ENCODE results near the gene HEG1.
A peak's percentile ranks its signal among the peaks of the same experiment; 100 is the strongest.
"Not testable (repeated sequence)": the region's sequence is repeated elsewhere in the genome, so short reads cannot be mapped to it uniquely, and the experiment has no call there.

The HEG1 gene, protein sequence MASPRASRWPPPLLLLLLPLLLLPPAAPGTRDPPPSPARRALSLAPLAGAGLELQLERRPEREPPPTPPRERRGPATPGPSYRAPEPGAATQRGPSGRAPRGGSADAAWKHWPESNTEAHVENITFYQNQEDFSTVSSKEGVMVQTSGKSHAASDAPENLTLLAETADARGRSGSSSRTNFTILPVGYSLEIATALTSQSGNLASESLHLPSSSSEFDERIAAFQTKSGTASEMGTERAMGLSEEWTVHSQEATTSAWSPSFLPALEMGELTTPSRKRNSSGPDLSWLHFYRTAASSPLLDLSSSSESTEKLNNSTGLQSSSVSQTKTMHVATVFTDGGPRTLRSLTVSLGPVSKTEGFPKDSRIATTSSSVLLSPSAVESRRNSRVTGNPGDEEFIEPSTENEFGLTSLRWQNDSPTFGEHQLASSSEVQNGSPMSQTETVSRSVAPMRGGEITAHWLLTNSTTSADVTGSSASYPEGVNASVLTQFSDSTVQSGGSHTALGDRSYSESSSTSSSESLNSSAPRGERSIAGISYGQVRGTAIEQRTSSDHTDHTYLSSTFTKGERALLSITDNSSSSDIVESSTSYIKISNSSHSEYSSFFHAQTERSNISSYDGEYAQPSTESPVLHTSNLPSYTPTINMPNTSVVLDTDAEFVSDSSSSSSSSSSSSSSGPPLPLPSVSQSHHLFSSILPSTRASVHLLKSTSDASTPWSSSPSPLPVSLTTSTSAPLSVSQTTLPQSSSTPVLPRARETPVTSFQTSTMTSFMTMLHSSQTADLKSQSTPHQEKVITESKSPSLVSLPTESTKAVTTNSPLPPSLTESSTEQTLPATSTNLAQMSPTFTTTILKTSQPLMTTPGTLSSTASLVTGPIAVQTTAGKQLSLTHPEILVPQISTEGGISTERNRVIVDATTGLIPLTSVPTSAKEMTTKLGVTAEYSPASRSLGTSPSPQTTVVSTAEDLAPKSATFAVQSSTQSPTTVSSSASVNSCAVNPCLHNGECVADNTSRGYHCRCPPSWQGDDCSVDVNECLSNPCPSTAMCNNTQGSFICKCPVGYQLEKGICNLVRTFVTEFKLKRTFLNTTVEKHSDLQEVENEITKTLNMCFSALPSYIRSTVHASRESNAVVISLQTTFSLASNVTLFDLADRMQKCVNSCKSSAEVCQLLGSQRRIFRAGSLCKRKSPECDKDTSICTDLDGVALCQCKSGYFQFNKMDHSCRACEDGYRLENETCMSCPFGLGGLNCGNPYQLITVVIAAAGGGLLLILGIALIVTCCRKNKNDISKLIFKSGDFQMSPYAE (N-terminal part only)
- 24.3 to 75.8 reads per million in 2 experiments for total RNA-seq

DNA sequence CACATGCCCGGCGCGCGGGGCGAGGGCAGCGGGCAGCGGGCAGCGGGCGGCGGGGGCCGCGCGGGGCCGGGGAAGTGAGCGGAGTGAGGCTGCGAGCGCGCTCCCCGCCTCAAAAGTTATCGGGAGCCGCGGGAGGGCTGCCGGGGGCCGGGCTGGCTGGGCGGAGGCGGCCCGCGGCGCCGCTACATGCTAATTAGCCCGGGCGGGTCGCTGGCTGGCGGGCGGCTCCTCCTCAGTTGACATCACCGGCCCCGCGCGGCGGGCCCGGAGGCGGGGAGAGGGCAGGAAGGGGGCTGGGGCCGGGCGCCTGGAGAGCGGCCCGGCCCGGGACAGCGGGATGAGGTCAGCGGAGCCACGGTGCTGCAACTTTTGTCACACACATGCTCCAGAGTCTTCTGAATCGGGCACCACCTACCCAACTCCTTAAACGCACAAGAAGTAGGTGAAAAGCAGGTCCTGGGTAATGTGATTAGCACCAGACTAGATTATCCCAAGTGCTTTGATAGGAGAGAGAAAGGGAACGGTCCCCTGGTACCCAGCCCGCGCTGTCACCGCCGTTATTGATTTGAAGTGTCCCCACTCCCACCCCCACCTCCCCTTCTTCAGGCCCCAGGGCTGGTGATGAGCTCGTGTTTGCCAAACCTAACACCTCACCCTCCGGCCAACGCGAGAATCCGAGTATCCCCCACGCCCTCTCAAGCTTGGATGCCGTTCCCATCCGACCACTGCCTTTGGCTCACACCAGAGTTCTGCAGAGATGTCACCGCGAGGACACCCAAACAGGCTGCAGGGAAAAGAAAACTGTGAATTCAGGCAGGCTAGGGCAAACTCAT lies at the start of gene HEG1:
Gene HEG1, minus strand, starts transcription at position 85 of the 833 bp plus-strand sequence. CDS start 107 bp downstream, outside the sequence.
- DNase-seq (ENCODE audit: low read depth), result peak; percentile 59

DNA sequence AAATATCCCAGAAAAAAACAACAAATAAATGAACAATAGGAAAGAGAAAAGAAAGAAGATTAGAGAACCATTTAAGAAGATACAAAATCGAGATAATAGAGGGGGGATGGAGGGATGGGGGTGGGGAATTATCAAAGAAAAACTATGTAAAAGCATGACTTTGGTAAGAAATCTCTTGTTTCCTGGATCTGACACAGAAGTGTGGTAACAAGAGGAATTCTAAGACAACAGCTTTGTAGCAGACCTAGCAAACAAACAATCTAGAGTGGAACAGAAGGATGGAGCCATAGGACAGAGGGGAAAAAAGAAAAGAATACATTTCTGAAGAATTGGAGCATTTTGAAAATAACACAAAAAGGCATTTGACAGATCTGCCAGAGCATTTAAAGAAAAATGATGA lies 49.3 kb upstream of the HEG1 start:
- no peak for DNase-seq (ENCODE audit: low read depth)

DNA sequence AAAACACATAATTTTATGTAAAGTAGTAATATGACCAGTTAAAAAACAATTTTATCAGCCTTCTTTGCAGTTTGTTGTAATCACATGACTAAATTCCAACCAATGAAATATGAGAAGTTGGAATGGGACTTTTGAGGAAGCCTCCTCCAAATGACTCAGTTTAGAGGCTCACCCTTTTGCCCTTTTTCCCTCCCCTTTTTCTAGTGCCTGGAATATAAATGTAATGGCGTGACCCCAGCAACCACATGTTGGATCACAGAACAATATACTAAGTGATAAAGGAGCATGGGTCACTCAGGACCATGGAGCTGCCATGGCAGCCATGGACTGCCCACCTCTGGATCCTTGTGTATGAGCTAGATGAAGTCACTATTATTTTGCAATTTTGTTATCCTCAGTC lies 48.8 kb upstream of the HEG1 start:
- DNase-seq (ENCODE audit: low read depth), result no peak

DNA sequence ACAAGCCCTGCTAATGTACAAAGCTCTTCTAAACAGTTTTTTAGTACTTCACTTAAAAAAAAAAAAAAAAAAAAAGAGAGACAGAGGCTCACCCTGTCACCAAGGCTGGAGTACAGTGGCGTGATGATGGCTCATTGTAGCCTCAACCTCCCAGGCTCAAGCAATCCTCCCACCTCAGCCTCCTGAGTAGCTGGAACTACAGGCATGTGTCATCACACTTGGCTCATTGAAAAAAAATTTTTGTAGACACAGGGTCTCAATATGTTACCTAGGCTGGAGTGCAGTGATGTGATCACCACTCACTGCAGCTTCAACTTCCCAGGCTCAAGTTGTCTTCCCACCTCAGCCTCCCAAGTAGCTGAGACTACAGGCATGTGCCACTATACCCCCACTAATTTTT lies 47.6 kb upstream of the HEG1 start:
- no peak for DNase-seq (ENCODE audit: low read depth)

DNA sequence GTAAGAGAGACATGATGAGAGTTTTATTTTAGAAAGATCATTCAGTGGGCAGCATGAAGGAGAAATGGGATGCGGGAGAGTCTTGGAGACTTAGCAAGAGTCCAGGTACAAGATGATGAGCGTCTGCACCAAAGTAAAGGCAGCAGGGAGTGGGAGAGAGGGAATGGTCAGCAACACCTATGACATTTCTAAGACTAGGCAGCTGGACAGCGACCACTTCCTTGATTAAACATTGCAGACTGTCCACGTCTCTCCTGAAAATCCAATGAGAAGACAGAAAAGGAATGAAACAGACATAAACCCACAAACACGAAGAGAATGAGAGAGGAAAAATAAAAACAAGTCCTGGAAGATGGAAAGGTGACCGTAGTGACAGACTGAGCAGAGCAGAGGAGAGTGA lies 46.7 kb upstream of the HEG1 start:
- DNase-seq (ENCODE audit: low read depth), result no peak

DNA sequence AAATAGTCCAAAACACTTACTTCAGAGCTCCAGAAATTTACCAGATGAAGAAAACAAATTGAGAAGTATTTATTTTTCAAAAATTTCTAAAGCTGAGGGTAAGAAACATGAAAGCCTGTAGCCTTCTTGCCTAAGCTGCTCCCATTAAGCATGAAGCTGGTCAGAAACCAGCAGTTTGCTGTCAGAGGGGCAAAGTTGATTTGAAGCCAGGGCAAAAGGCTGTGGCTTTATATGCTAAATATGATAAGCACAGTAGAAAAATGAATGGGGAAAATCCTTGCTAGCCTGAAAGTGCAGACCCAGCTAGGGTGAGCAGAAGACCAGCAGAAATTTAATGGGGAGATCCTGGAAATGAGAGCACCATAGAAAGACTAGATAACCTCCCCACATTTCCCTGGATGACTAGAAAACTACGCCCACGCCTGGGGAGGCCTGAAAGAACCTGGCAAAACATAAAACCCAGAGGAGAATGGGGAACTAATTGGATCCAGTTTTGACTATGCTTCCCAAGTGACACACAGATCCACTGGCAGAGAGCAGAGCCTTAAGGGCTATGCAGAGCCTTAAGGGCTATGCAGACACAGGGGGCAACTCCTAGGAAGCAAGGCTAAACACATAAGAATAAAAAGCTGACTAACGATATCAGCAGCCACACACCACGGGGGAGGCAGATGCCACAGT lies 43.0 kb upstream of the HEG1 start:
- DNase-seq (ENCODE audit: low read depth), result no peak

DNA sequence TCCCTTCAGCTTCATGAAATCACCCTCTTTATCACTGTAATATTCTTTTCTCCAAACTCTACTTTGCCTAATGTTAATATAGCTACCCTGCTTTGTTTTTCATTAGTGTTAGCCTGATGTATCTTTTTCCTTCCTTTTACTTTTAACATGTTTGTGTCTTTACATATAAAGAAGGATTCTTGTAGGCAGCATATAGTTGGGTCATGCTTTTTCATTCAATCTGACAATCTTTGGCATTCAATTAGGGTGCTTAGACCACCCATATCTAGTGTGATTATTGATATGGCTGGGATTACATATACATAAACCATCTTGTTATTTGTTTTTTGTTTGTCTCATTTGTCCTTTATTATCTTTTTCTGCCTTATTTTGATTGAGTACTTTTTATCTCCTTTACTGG lies 34.9 kb upstream of the HEG1 start:
- DNase-seq (ENCODE audit: low read depth), result no peak

DNA sequence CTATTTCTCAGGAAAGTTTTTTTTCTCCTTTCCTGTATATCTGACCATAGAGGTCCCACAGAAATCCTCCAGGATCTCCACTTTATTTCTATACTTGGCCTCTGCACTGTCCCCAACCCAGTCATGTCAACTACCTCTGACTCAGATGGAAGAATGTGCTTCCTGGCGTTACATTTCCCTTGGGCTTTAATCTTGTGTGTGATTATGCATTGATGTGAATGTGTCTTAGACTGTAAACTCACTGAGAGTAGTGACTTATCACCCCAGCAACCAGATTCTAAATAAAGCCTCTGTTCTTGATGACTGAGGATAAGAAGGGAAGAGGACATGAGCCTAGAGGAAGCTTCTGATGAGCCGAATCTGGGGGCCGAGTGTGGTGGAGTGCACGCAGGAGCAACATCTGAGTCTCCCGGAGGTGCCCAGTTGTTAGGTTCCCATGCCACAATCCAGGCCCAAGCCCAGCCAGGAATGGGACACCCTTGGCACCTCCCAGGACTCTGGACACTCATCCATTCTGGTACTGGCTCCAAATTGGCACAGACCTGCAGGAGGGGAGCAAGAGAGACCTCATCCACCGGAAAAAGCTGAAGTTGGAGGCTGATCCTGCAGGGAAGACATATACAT lies 32.1 kb upstream of the HEG1 start:
- no peak for DNase-seq (ENCODE audit: low read depth)

DNA sequence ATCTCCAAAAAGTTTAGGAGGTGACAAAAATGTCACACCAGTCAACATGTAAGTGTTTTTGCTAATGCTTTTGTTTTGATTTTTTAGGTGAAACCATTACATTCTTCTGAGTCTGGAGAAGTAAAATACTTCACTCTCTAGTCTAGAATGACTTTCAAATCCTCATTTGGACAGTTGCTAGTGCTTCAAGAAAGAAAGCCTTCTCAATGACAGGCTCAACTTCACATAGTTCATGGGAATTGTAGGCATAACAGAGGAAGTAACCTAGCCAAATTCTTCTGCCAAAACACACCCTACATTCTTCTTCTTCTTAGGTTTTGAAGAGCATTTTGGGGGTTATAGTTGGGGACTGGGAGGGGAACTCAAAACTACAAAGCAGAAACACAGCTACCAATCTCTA lies 29.4 kb upstream of the HEG1 start:
- DNase-seq (ENCODE audit: low read depth), result no peak

DNA sequence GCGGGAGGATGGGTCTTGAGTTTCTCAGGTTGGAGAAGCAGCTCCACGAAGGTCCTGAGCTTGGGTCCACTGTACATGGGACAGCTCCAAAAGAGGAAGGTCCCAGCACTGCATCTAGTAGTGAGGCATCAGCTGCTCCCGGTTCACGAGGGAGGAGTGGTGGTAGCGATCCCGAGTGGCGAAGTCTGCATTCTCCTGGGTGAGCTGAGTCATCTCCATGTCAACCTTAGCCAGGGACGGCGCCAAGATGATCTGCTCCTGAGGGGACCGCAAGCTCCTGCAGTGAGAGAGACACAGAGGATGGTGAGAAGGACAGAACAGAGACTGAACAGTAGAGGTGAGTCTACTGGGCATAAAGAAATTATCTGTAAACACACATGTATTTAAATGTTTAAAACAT lies 28.0 kb upstream of the HEG1 start:
- no peak for DNase-seq (ENCODE audit: low read depth)

DNA sequence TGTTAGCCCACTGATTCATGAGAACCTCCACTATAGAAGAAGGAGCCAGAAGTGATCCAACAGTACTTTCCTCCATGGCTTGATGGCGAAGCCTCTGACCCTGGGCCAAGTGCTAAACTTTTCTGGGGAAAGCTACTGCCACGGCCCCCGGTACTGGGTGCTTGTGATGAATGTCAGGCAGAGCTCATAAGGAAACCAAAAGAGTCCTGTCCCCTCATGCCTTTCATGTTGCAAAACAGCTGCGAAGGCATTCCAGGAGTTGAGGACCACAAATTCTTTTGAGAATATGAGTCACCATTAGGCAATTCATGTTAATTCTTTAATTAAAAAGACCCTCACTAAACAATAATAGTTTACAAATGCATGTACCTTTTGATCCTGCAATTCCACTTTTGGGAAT lies 26.5 kb upstream of the HEG1 start:
- DNase-seq (ENCODE audit: low read depth), result not testable (repeated sequence)

DNA sequence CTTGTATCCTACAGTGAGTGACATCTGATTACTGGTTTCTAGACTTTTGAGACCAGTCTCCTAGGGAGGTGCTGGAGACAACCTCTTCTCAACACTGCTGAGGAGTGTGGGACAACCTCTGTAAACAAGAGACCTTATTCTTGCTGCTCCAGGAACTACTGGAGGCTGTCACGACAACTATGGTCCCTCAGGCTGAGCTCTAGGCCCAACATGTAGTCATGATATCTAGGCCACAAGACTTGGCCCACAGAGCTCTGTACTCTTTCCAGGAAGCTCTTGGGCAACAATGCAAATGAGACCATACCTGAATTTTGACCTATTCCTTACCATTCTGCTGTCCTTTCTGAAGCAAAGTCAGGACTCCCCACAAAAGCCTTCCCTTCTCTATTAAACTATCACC lies 24.3 kb upstream of the HEG1 start:
- no peak for DNase-seq (ENCODE audit: low read depth)

DNA sequence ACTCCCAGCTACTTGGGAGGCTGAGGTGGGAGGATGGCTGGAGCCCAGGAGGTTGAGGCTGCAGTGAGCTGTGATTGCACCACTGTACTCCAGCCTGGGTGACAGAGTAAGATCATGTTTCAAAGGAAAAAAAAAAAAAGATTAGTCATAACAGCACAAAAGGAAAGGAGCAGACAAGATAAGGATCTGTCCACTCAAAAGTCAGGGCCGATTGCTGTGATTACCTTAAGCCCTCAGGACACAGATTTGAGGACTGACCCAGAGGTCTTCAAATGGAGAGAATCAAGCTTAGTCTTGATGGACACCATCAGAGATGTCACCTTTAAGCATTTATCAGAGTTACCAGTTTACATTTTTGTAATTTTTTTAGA lies 23.9 kb upstream of the HEG1 start:
- no peak for DNase-seq (ENCODE audit: low read depth)

DNA sequence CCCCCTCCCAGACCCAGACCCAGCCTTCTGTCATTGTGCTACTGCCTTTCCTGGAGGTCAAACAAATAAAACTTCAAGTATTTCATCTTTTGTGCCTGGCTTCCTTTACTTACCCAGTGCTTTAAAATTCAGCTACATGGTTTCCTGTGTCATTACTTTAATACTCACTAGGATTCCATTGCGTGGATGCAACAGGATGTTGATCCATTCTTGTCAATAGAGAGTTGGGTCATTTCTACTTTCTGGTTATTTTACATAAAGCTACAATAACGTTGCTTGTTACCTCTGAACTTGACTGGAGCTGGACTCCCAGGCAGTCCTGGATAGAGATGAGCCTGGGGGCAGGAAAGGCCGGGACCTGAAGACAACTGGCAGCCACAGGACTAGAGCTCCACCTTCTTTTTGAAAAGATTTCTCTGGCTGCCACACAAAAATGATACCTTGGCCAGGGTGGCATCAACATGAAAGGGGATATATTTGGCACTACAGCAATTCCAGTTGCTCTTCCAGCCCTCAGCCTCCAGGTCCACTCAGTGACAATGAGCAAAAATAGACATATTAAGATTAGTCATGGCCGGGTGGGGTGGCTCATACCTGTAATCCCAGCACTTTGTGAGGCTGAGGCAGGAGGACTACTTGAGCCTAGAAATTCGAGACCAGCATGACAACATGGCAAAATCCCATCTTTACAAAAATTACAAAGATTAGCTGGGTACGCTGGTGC lies 23.3 kb upstream of the HEG1 start:
- DNase-seq (ENCODE audit: low read depth), result no peak

DNA sequence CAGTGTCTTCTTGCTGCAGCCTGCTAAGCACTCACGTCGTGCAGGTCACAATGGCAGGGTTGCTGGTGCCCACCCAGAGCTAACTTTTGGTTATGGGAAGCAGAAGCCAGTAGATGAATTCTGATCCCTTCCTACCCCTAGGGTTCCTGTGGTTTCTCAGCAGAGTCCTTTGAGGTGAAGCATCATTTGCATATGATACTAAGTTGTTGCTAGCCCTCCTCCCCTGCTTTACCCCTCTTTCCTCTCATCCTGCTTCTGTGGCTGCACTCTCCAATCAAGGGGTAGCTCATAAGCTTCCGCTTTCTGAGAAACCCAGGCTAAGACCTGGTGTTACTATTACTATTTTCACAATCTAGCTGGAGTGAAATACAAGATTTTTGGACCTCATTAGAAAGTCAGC lies 22.1 kb upstream of the HEG1 start:
- DNase-seq (ENCODE audit: low read depth), result no peak

DNA sequence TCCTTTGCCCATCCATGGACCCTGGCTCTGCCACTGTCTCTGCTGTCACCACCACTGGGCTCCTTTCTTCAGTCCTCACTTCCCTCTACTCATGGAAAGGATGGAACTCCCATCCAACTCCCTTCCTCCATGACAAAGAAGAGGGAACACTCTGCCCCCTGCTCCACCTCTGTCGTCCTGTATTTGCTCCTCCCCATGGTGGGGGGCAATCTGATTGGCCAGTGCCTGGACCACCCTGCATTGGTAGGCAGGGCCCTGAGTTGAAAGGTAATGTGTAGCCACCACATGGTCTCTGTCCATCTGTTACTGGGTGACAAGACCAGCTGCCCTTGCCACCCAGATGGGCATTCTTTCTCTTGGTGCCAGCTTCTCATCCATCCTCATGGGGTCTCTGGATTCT lies 20.7 kb upstream of the HEG1 start:
- no peak for DNase-seq (ENCODE audit: low read depth)

DNA sequence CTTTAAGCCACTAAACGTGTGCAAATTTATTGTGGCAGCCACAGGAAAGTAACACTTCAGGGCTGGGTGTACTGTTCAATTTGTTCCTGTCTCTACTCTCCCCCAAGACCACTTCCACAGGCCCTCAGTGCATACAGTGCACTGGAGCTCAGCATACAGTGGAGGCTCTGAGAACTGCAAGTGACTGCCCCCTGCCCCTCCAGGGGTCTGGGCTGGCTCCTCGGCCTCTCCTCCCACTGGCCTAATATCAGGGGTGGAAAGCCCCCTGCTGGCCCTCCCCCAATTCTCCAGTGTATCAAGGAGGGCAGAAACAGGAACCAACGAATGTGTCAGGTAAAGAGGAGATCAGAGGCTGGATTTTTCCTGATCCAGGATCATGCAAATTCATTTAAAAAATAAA lies 19.9 kb upstream of the HEG1 start:
- DNase-seq (ENCODE audit: low read depth), result no peak

DNA sequence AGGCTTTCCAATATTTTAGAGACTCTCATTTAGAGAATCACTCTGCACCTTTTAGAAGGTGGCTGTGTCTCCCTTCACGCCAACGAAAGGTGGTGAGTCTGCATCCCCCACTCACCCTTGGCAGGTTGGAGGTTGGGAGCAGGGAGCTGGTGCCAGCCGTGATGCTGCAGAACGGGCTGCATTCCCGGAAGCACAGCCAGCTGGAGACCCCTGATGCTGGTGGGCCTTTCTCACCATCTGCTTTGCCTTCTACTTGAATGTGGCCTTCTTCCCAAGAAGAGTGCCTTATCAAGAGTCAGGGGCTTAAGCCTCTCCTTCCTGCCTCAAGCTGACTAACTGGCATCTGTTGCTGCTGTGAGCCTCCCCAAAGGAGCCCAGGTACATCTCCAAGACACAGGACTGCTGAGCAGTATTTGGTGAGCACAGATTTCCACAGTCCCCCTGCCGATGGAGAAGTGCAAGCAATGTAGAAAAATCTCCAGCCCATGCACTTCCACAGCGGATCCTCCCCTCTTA lies 17.7 kb upstream of the HEG1 start:
- DNase-seq (ENCODE audit: low read depth), result no peak

DNA sequence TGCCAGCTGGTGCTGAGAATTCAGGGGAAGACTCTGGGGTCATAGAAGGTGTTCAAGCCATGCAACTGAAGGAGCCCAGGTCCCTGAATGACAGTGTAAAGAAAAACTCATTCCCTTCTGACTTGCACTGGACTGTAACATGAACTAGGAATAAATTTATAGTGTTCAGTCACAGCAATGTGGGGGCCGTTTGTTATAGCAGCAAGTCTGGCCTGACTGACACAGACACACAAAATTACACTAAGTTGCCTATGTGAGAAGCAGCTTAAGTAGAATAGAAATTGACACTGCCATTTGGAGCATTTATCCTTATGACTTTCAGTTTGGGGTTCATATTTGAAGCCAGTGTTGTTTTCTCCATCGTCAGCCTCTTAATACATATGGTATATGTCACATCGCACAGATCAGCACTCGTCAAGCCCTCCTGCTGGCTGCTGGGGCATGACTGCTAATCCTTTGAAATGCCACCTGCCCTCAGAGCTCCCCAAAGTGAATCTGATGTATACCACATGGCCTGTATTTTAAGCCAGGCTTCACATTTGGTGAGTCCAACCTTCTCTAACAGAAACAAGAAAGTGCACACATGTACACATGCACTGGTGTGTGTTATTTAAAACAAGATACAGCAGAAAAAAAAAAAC lies 17.1 kb upstream of the HEG1 start:
- DNase-seq (ENCODE audit: low read depth), result no peak
